ENCODE data around the gene USP50.
"Not testable (repeated sequence)": the region's sequence is repeated elsewhere in the genome, so short reads cannot be mapped to it uniquely, and the experiment has no call there.

Gene USP50

DNA sequence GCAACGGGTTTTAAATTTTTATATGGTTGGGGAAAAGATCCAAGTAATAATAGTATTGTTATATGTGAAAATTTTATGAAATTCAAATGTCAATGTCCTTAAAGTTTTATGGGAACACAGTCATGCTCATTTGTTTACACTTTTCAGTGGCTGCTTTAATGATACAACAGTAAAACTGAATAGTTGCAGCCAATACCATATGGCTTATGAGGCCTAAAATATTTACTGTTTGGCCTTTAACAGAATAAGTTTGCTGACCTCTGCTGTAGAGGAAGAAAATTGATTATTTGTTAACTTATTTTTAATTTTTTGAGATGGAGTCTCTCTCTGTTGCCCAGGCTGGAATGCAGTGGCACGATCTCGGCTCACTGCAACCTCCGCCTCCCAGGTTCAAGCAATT lies 44.7 kb downstream of the USP50 start:
- no peak for DNase-seq

- no peak for DNase-seq
Measured at GRCh38 chr15:50500352-50500751, 46.1 kb downstream of the USP50 start.

DNA sequence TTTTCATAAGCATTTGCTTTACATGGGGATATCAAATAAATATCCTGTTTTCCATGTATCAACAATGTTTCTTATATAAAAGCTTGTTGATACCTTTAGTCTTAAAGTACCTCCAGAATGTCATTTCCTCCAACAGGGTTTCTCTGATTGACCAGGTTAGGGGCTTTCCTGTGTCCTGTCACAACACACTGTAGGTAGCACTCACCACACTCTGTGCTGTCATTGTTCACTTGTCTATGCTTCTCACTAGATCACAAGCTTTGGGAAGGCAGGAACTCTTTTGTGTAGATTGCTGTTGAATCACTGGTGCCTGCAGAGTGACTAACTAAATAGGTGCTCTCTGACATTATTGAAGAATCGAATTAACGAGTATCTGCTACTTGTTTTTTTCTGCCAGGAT lies 49.8 kb downstream of the USP50 start:
- DNase-seq, result no peak

GRCh38 chr15:50494547-50494946 lies 51.9 kb downstream of the USP50 start:
- DNase-seq, result not testable (repeated sequence)

GRCh38 chr15:50493625-50494024 lies 52.8 kb downstream of the USP50 start:
- no peak for DNase-seq

- DNase-seq, result no peak
Measured at GRCh38 chr15:50487287-50487686, 59.2 kb downstream of the USP50 start.

GRCh38 chr15:50485389-50485788 lies 61.1 kb downstream of the USP50 start:
- no peak for DNase-seq

DNA sequence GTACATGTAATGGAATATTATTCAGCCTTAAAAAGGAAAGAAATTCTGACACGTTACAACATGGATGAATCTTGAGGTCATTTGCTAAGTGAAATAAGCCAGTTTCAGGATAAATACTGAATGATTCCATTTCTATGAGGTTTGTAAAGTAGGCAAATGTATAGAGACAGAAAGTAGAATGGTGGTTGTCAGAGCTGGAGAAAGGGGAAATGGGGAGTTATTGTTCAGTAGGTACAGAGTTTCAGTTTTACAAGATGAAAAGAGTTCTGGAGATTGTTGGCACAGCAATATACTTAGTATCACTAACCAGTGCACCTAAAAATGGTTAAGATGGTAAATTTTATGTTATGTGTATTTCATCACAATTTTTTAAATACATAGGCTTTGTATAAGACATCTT lies 61.7 kb downstream of the USP50 start:
- DNase-seq, result no peak

DNA sequence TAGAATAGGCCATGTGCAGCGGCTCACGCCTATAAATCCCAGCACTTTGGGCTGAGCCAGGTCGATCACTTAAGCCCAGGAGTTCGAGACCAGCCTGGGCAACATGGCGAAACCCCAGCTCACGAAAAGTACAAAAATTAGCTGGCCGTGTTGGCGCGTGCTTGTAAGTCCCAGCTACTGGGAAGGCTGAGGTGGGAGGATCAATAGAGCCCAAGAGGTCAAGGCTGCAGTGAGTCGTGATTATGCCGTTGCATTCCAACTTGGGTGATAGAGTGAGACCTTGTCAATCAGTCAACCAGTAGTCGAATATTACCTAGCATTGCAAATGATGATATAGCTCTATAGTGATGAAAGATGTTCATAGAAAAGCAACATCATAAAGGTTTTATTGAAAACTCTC lies 70.3 kb downstream of the USP50 start:
- no peak for DNase-seq

GRCh38 chr15:50471072-50471471 lies 75.4 kb downstream of the USP50 start:
- DNase-seq, result no peak

GRCh38 chr15:50463423-50464358 lies 82.8 kb downstream of the USP50 start:
- DNase-seq, result no peak

- no peak for DNase-seq
Measured at GRCh38 chr15:50458348-50459112, 87.9 kb downstream of the USP50 start.

GRCh38 chr15:50452927-50453326 lies 93.5 kb downstream of the USP50 start:
- DNase-seq, result no peak

All from cerebellar nuclear complex (tissue), 1 donor.